SK-N-SH (cell line): ENCODE results near the gene ZNF516. TPM values are rescaled to one million over a fixed set of nuclear protein-coding genes. Genes with fewer than 3 reads are reported as not detected.

Source experiments
- CTCF ChIA-PET: fragments of 300-600, 350-600 bp; formaldehyde crosslinking; extraction: SDS; loops from one replicate; lab custom pipeline; 2021; lab: Yijun Ruan, JAX
- POLR2A ChIA-PET: fragments of 350-600 bp; sonication (Branson Sonifier 250); formaldehyde crosslinking; extraction: SDS; loops from one replicate; lab custom pipeline; 2020; ENCODE audit warnings: antibody characterized with exemption, inconsistent platforms; lab: Yijun Ruan, JAX
- DNase-seq: peaks from one replicate; pipeline ENCODE4 v3.0.0; 2012
- H2AFZ ChIP-seq: fragments of 200-600 bp; sonication (generic); 2 replicates; pipeline ENCODE4 v1.8.1; 2016; ENCODE audit warnings: antibody characterized with exemption, mild to moderate bottlenecking, low read depth
- H3F3A ChIP-seq: fragments of 200-600 bp; sonication (generic); replicated peaks from 2 replicates; pipeline ENCODE3; 2016; ENCODE audit warnings: antibody characterized with exemption, mild to moderate bottlenecking; ENCODE audit not compliant: insufficient read depth
- H3K27ac ChIP-seq, 2 experiments: fragments of 200-500 bp in 1 of 2; fragments of 200-600 bp in 1 of 2; sonication (Bioruptor generic) in 1 of 2; sonication (generic), shearing (Covaris generic) in 1 of 2; 2 replicates each; pipeline versions ENCODE4 v1.5.1 to v1.6.1; 2014 to 2016; ENCODE audit warnings: low read depth in 2 of 2, inconsistent platforms in 1 of 2, low read length in 1 of 2, mild to moderate bottlenecking in 1 of 2, mixed read lengths in 1 of 2
- H3K27me3 ChIP-seq: fragments of 200-600 bp; sonication (generic), shearing (Covaris generic); 2 replicates; pipeline ENCODE4 v1.6.1; 2016; ENCODE audit warnings: mixed run types; ENCODE audit not compliant: insufficient read depth
- H3K36me3 ChIP-seq, 2 experiments: fragments of 200-500 bp in 1 of 2; fragments of 200-600 bp in 1 of 2; sonication (Bioruptor generic) in 1 of 2; sonication (generic) in 1 of 2; replicated peaks in 1 of 2; 2 replicates each; pipeline versions ENCODE3 to v1.5.1; 2014 to 2016; ENCODE audit warnings: low read length in 1 of 2, mild to moderate bottlenecking in 1 of 2; ENCODE audit not compliant: insufficient read depth in 2 of 2, control insufficient read depth in 1 of 2
- H3K4me1 ChIP-seq, 2 experiments: fragments of 200-500 bp in 1 of 2; fragments of 200-600 bp in 1 of 2; sonication (Bioruptor generic) in 1 of 2; sonication (generic), shearing (Covaris generic) in 1 of 2; 2 replicates each; pipeline versions ENCODE4 v1.5.1 to v1.6.1; 2014 to 2016; ENCODE audit warnings: low read depth in 1 of 2, low read length in 1 of 2, mixed run types in 1 of 2; ENCODE audit not compliant: insufficient read depth in 2 of 2, control insufficient read depth in 1 of 2
- H3K4me2 ChIP-seq: fragments of 200-600 bp; sonication (generic), shearing (Covaris generic); 2 replicates; pipeline ENCODE4 v1.6.1; 2017; ENCODE audit warnings: mixed run types
- H3K4me3 ChIP-seq, 2 experiments: fragments of 200-500 bp in 1 of 2; fragments of 200-600 bp in 1 of 2; sonication (Bioruptor generic) in 1 of 2; sonication (generic), shearing (Covaris generic) in 1 of 2; 2 replicates each; pipeline versions ENCODE4 v1.5.1 to v1.8.1; 2014 to 2016; ENCODE audit warnings: low read depth in 2 of 2, inconsistent platforms in 1 of 2, low read length in 1 of 2, mild to moderate bottlenecking in 1 of 2, mixed read lengths in 1 of 2, moderate library complexity in 1 of 2
- H3K79me2 ChIP-seq: fragments of 200-600 bp; sonication (generic); 2 replicates; pipeline ENCODE4 v1.8.1; 2017; ENCODE audit warnings: mild to moderate bottlenecking; ENCODE audit not compliant: insufficient read depth
- H3K9ac ChIP-seq: fragments of 200-600 bp; sonication (generic); 2 replicates; pipeline ENCODE4 v1.6.1; 2017; ENCODE audit warnings: mixed run types
- H3K9me2 ChIP-seq: fragments of 200-600 bp; sonication (generic); 2 replicates; pipeline ENCODE4 v1.6.1; 2017; ENCODE audit warnings: mixed run types
- H3K9me3 ChIP-seq: fragments of 200-600 bp; sonication (generic); 2 replicates; pipeline ENCODE4 v1.6.1; 2017; ENCODE audit warnings: mixed run types, mild to moderate bottlenecking, moderate library complexity
- H4K20me1 ChIP-seq: fragments of 200-600 bp; sonication (generic); 2 replicates; pipeline ENCODE4 v1.6.1; 2017; ENCODE audit warnings: mild to moderate bottlenecking, mixed run types; ENCODE audit not compliant: insufficient read depth
- CHD2 ChIP-seq: fragments of 150-350 bp; IDR thresholded peaks from 2 replicates; pipeline ENCODE4 v1.6.1; 2018; ENCODE audit warnings: low read length; ENCODE audit not compliant: partially characterized antibody
- ELF1 ChIP-seq: IDR thresholded peaks from 2 replicates; pipeline ENCODE4 v1.4.0; 2012
- FOSL2 ChIP-seq: IDR thresholded peaks from 2 replicates; pipeline ENCODE4 v1.4.0; 2012; ENCODE audit warnings: low read depth, mild to moderate bottlenecking, moderate library complexity, borderline replicate concordance
- FOXM1 ChIP-seq: IDR thresholded peaks from 2 replicates; pipeline ENCODE4 v1.4.0; 2012; ENCODE audit warnings: low read depth, mild to moderate bottlenecking
- GABPA ChIP-seq: IDR thresholded peaks from 2 replicates; pipeline ENCODE4 v1.4.0; 2012; ENCODE audit warnings: low read depth, mild to moderate bottlenecking
- GATA2 ChIP-seq: sonication (generic); formaldehyde crosslinking; IDR thresholded peaks from 2 replicates; pipeline ENCODE4 v1.5.0; 2020; ENCODE audit warnings: mild to moderate bottlenecking, missing genetic modification reagents
- JUND ChIP-seq: IDR thresholded peaks from 2 replicates; pipeline ENCODE4 v1.4.0; 2012
- MAX ChIP-seq: IDR thresholded peaks from 2 replicates; pipeline ENCODE4 v1.4.0; 2012; ENCODE audit warnings: low read depth
- NFIC ChIP-seq: IDR thresholded peaks from 2 replicates; pipeline ENCODE4 v1.4.0; 2012; ENCODE audit warnings: borderline replicate concordance
- NRF1 ChIP-seq: IDR thresholded peaks from 2 replicates; pipeline ENCODE4 v1.6.1; 2012; ENCODE audit warnings: low read depth, mild to moderate bottlenecking, low read length
- PBX3 ChIP-seq: IDR thresholded peaks from 2 replicates; pipeline ENCODE4; 2012
- POLR2AphosphoS5 ChIP-seq: IDR thresholded peaks from 2 replicates; pipeline ENCODE4 v1.6.1; 2012; ENCODE audit warnings: low read depth, low read length
- RAD21 ChIP-seq: IDR thresholded peaks from 2 replicates; pipeline ENCODE4 v1.6.1; 2012; ENCODE audit warnings: mild to moderate bottlenecking, low read length
- REST ChIP-seq: IDR thresholded peaks from 2 replicates; pipeline ENCODE4 v1.6.1; 2012; ENCODE audit warnings: mild to moderate bottlenecking, low read depth, low read length, moderate library complexity
- RXRA ChIP-seq: IDR thresholded peaks from 2 replicates; pipeline ENCODE4 v1.4.0; 2012; ENCODE audit warnings: low read depth, mild to moderate bottlenecking, borderline replicate concordance
- SIN3A ChIP-seq: IDR thresholded peaks from 2 replicates; pipeline ENCODE4 v1.6.1; 2012; ENCODE audit warnings: low read depth, mild to moderate bottlenecking, low read length, moderate library complexity, borderline replicate concordance
- TAF1 ChIP-seq: IDR thresholded peaks from 2 replicates; pipeline ENCODE4 v1.6.1; 2012; ENCODE audit warnings: low read depth, mild to moderate bottlenecking, low read length, moderate library complexity, borderline replicate concordance
- USF1 ChIP-seq: IDR thresholded peaks from 2 replicates; pipeline ENCODE4 v1.4.0; 2012; ENCODE audit warnings: low read depth, borderline replicate concordance
- YY1 ChIP-seq: IDR thresholded peaks from 2 replicates; pipeline ENCODE4 v1.4.0; 2012; ENCODE audit warnings: low read depth, mild to moderate bottlenecking
- ZBTB33 ChIP-seq: IDR thresholded peaks from 2 replicates; pipeline ENCODE4 v1.4.0; 2012; ENCODE audit warnings: low read depth, borderline replicate concordance
- WGBS: methylation state at CpG from one replicate; pipeline ENCODE4 v1.1.6; 2017; ENCODE audit warnings: low lambda C conversion rate; 5-methylcytosine and 5-hydroxymethylcytosine counted together
- polyA plus RNA-seq, 3 experiments: library from polyadenylated mRNA; depleted of rRNA; stranded (reverse); fragments of >200 nt; gene quantifications; 2 replicates each; pipeline ENCODE4 v1.2.3, GENCODE V29; 2012

Gene ZNF516
- polyA plus RNA-seq, 1 of the 3 experiments (the other 2 are of a cell fraction): 4.4 TPM

GRCh38 chr18:76504749-76505148 is 9.7 kb upstream of the ZNF516 start:
- no peak for DNase-seq
- H3K27ac ChIP-seq: no peak overlapping the region
- peaks cover 8% of the 10 kb centered on the region; the same call in 1 of the 2 replicates for H3K27me3 ChIP-seq
- H3K4me1 ChIP-seq: no peaks in the 10 kb centered on the region
- H3K9me3 ChIP-seq: no peaks in the 10 kb centered on the region
- TF ChIP-seq POLR2AphosphoS5: no peak
- TF ChIP-seq TAF1: no peak
- no peak for TF ChIP-seq USF1
- TF ChIP-seq ZBTB33: no peak
- TF ChIP-seq YY1: no peak
- no peak for TF ChIP-seq FOXM1
- TF ChIP-seq FOSL2: no peak
- no peak for TF ChIP-seq PBX3
- TF ChIP-seq SIN3A: no peak
- TF ChIP-seq CHD2: no peak
- no peak overlapping the region for H3K9ac ChIP-seq
- no peak overlapping the region for H3K4me2 ChIP-seq
- no peak overlapping the region for H3K4me3 ChIP-seq
- H3K36me3 ChIP-seq: no peaks in the 10 kb centered on the region
- no peaks in the 10 kb centered on the region for H3F3A ChIP-seq
- WGBS: 52% methylated on average over 5 of the region's 5 CpGs
- H2AFZ ChIP-seq: no peak overlapping the region
- POLR2A ChIA-PET: no interaction called here
- H4K20me1 ChIP-seq: no peaks in the 10 kb centered on the region
- CTCF ChIA-PET: interaction anchor here (1.4 kb wide), 1 partner anchor 132 kb away, joined by 4 read pairs; no protein-coding TSS in a partner anchor
- H3K9me2 ChIP-seq: no peaks in the 10 kb centered on the region
- no peaks in the 10 kb centered on the region for H3K79me2 ChIP-seq

- Histone ChIP-seq H3K9me3 (no peaks in the 10 kb centered on the region), H3K4me1 (no peaks in the 10 kb centered on the region), H3K9me2 (no peaks in the 10 kb centered on the region), H3K79me2 (no peaks in the 10 kb centered on the region), H2AFZ (no peak overlapping the region), H3K36me3 (no peaks in the 10 kb centered on the region), H3F3A (peaks cover 3% of the 10 kb centered on the region), H3K27me3 (peaks cover 8% of the 10 kb centered on the region; the same call in 1 of the 2 replicates), H3K4me3 (no peak overlapping the region), H3K27ac (no peak overlapping the region), H4K20me1 (no peaks in the 10 kb centered on the region), H3K4me2 (no peak overlapping the region), H3K9ac (no peak overlapping the region)
- DNase-seq: no peak
- WGBS: 44% methylated on average over 15 of the region's 15 CpGs
- POLR2A ChIA-PET: no interaction called here
- CTCF ChIA-PET: interaction anchor here (1.4 kb wide), 1 partner anchor 131 kb away, joined by 4 read pairs; no protein-coding TSS in a partner anchor
- TF ChIP-seq NFIC (no peak), MAX (no peak), JUND (no peak), RXRA (no peak), YY1 (no peak), ELF1 (no peak), REST (no peak), GATA2 (CRISPR knock-in tag) (no peak), NRF1 (no peak), RAD21 (no peak), GABPA (no peak)
Measured at GRCh38 chr18:76503649-76504386, 8.8 kb upstream of the ZNF516 start.
